Raji (cell line): ENCODE results near the gene P3H2.

Source experiments
- POLR2A ChIP-seq: IDR thresholded peaks from 2 replicates; pipeline ENCODE4 v1.6.1; 2011; ENCODE audit warnings: low read depth, low read length, control low read depth; ENCODE audit not compliant: insufficient read depth

P3H2 gene

GRCh38 chr3:190003068-190003467 is 117.6 kb downstream of the P3H2 start:
- no peak for TF ChIP-seq POLR2A

DNA sequence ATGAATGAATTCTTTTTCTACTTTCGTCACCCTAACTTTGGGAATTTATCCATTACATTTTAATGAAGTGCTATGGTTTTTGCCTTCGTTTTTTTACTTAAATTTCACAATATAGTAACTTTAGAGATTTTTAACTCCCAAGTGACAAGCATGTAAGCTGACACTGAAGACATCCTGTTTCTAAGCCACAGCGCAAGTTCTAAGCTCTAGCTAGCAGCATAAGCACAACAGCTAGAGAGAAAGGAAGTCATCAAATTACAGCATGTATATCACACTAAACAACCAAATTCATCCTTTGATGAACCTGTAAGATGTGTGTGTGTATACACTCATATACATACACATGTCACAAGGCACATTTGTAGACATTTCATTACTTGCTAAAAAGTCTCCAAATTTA is 119.3 kb downstream of the P3H2 start:
- TF ChIP-seq POLR2A: no peak

- no peak for TF ChIP-seq POLR2A
Measured at GRCh38 chr3:190000861-190001196, 119.9 kb downstream of the P3H2 start.

DNA sequence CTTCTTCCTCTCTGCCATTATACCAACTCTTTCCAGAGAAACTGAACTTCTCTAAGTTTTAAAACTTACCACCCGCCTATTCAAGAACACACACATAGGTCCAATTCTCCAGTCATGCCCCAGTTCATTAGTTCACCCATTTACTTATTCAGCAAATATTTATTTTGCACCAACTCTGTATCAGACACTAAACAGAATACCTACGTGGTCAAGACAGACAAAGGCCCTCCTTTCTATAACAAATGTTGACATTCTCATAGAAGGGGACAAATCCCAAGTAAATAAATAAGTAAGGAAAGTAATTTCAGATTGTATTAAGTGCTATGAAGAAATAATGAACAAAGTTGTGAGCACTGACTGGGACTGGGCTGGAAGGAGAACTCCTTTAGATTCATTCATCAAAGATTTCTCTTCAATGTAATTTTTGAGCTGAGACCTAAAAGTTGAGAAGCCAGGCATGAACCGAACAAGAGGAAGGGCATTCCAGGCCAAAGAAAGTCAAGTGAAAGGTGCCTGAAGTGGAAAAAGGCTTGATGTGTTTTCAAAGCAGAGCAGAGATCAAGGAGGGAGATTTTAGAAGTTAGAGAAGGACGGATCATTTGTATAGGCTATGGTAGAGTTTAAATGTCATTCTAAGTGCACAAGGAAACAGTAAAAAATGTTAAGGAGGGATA is 120.4 kb downstream of the P3H2 start:
- TF ChIP-seq POLR2A: no peak

- TF ChIP-seq POLR2A: no peak
Measured at GRCh38 chr3:189999718-190000117, 121.0 kb downstream of the P3H2 start.

- TF ChIP-seq POLR2A: no peak
Measured at GRCh38 chr3:189995129-189995528, 125.6 kb downstream of the P3H2 start.

DNA sequence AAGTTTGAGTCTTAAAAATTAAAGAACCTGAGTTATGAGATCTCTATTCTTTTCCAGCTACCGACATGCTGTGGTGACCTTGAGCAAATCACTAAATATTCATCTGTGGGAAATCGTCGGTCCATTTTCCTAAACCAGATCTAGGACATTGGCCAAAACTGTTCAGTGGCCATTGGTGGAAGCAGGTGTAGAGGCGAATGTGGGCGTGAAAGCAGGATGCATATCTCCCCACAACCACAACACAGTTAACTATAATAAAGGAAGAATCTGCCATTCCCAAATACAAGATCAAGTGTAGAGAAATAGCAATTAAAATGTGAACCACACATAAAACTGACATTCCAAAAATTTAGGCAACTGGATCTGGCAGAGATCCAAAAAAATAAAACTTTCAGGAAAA is 129.9 kb downstream of the P3H2 start:
- TF ChIP-seq POLR2A: no peak

GRCh38 chr3:189988854-189989253 is 131.8 kb downstream of the P3H2 start:
- TF ChIP-seq POLR2A: no peak

- TF ChIP-seq POLR2A: no peak
Measured at GRCh38 chr3:189988322-189988721, 132.4 kb downstream of the P3H2 start.

DNA sequence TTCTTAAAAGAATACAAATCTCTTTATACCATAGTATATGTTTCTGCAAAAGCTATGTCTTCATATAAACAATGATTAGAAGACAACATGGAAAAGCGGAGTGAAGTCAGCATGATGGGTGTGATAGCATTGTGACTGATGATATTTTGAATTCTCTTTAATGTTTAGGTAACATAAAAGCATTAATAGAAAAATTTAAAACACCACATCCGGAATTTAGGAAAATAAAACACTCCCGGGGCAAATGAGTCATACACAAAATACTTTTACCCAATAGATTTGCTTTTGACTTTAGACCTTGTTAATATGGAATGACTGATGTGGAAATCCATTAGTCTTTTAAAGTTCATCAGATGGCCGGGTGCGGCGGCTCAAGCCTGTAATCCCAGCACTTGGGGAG is 134.7 kb downstream of the P3H2 start:
- TF ChIP-seq POLR2A: no peak

GRCh38 chr3:189983612-189984011 is 137.1 kb downstream of the P3H2 start:
- TF ChIP-seq POLR2A: no peak

DNA sequence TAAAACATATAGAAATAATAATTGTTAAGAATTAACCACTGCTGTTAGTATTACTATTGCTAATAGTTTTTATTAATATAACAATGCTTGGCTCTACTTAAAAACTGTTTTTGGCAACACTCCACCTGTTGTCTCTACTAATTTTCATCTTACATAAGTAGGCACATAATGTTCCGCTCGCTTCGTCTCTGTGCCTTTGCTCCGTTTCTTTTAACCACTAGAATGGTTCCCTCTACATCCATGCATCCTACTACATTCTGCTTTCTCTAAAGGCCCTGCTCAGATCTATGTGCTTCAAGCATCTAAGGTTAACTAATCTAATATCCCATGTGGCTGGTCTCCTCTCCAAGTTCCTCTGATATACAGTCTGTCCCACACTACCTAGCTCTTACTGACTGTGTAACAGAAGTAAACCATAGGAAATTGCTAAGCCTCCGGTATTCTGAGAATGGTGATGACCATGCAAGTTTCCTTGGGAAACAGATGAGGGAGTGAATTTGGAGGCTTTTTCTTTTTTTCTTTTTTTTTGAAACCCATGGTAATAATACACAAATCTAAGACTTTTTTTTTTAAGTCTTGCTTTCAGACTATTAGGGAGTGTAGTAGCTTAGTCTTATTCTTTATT is 138.3 kb downstream of the P3H2 start:
- no peak for TF ChIP-seq POLR2A

DNA sequence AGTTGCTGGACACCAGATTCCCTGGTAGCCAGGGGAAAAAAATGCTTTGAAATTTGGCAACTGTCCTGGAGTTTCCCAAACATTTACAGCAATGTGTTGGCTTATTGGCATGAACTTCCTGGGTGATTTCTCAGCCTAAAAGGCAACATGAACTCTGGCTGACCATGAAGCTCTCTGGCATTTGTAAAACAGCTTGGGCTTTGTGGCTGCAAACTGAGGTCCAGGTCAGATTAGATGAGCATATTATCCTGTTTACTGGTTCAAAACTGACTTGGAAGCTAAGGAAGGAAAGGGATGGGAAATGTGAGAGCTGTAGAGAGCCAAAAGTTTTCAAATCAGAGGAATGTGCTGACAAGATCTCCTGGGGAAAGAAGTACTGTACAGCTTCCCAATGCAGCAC is 139.0 kb downstream of the P3H2 start:
- TF ChIP-seq POLR2A: no peak

GRCh38 chr3:189978753-189979152 is 141.9 kb downstream of the P3H2 start:
- TF ChIP-seq POLR2A: no peak

DNA sequence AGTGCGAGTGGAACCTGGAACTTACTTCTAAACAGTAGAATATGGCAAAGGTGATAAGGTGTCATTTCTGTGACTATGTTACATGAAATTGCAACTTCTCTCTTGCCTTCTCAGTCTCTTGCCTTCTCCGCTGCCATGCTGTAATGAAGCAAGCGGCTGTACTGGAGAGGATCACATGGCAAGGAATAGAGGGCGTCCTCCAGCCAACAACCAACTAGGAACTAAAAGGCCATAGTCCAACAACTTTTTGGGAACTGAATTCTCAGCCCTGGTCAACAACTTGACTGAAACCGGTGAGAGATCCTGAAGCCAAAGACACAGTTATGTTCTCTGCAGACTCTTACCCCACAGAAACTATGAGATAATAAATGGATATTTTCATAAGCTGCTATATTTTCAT is 143.5 kb downstream of the P3H2 start:
- TF ChIP-seq POLR2A: no peak

- TF ChIP-seq POLR2A: no peak
Measured at GRCh38 chr3:189975391-189975990, 145.2 kb downstream of the P3H2 start.

GRCh38 chr3:189974359-189974758 is 146.3 kb downstream of the P3H2 start:
- no peak for TF ChIP-seq POLR2A
